BE2C (cell line): ENCODE results near the gene PLEKHF1.

Source experiments
- DNase-seq: peaks from one replicate; pipeline ENCODE4 v3.0.0-alpha.2; 2020
- H3K27me3 ChIP-seq: fragments of 250-450 bp; sonication (Bioruptor Pico); 2 replicates; pipeline ENCODE4 v1.5.1; 2020; ENCODE audit warnings: mild to moderate bottlenecking
- H3K36me3 ChIP-seq: fragments of 250-450 bp; sonication (Bioruptor Pico); 2 replicates; pipeline ENCODE4 v1.5.1; 2020; ENCODE audit warnings: mild to moderate bottlenecking
- H3K4me1 ChIP-seq: fragments of 250-450 bp; sonication (Bioruptor Pico); 2 replicates; pipeline ENCODE4 v1.5.1; 2020
- H3K4me3 ChIP-seq: 2 replicates; pipeline ENCODE4 v1.5.1; 2011; ENCODE audit warnings: low read depth, low read length
- H3K9me3 ChIP-seq: fragments of 250-450 bp; sonication (Bioruptor Pico); 2 replicates; pipeline ENCODE4 v1.5.1; 2020
- TF ChIP-seq, protein P1 (sequence below): IDR thresholded peaks from 2 replicates; pipeline ENCODE4 v1.5.1; 2012; ENCODE audit warnings: mild to moderate bottlenecking, low read depth, low read length

Gene PLEKHF1

DNA sequence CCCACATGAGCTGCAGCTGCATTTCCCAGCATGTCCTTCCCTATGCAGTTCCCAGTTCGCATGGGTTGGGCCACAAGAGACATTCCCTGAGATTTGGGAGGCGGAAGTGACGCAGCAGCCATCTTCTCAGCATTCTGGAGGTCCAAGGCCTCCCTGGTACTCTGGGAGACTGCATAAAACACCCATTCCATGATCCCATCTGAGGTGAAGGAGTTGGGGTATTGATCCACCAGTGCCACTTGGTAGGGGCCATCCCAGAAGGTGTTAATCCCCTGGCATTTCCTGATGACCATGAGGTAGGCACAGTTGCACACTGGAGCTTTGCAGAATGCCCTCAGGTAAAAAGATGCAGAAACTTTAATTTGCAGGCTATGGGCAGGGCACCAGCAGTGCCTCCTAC, 33.8 kb upstream of the PLEKHF1 start:
- H3K27me3 ChIP-seq: no peaks in the 10 kb centered on the region; the same call in 1 of the 2 replicates
- no peaks in the 10 kb centered on the region for H3K9me3 ChIP-seq
- H3K4me1 ChIP-seq: no peaks in the 10 kb centered on the region
- no peaks in the 10 kb centered on the region for H3K36me3 ChIP-seq
- TF ChIP-seq, protein P1, sequence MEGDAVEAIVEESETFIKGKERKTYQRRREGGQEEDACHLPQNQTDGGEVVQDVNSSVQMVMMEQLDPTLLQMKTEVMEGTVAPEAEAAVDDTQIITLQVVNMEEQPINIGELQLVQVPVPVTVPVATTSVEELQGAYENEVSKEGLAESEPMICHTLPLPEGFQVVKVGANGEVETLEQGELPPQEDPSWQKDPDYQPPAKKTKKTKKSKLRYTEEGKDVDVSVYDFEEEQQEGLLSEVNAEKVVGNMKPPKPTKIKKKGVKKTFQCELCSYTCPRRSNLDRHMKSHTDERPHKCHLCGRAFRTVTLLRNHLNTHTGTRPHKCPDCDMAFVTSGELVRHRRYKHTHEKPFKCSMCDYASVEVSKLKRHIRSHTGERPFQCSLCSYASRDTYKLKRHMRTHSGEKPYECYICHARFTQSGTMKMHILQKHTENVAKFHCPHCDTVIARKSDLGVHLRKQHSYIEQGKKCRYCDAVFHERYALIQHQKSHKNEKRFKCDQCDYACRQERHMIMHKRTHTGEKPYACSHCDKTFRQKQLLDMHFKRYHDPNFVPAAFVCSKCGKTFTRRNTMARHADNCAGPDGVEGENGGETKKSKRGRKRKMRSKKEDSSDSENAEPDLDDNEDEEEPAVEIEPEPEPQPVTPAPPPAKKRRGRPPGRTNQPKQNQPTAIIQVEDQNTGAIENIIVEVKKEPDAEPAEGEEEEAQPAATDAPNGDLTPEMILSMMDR: no peak
- no peak overlapping the region for H3K4me3 ChIP-seq
- DNase-seq: no peak

DNA sequence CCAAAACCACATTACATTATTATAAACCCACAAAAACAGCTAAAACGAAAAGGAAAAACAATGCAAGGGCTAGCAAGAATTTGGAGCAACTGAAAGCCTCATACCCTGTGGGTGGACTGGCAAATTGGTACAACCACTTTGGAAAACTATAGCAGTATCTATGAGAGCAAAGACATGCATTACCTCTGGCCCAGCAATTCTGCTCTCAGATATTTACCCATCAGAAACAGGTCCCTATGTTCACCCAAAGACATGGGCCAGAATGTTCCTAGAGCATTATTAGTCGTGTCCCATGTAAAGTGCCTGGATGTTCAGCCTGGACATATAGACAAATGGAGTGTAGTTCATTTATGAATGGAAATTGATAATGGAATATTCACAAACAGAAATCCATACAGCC, 31.3 kb upstream of the PLEKHF1 start:
- H3K4me3 ChIP-seq: no peak overlapping the region
- TF ChIP-seq, protein P1: no peak
- no peaks in the 10 kb centered on the region for H3K4me1 ChIP-seq
- H3K27me3 ChIP-seq: no peaks in the 10 kb centered on the region; the same call in 1 of the 2 replicates
- H3K9me3 ChIP-seq: no peaks in the 10 kb centered on the region
- DNase-seq: no peak
- no peaks in the 10 kb centered on the region for H3K36me3 ChIP-seq

DNA sequence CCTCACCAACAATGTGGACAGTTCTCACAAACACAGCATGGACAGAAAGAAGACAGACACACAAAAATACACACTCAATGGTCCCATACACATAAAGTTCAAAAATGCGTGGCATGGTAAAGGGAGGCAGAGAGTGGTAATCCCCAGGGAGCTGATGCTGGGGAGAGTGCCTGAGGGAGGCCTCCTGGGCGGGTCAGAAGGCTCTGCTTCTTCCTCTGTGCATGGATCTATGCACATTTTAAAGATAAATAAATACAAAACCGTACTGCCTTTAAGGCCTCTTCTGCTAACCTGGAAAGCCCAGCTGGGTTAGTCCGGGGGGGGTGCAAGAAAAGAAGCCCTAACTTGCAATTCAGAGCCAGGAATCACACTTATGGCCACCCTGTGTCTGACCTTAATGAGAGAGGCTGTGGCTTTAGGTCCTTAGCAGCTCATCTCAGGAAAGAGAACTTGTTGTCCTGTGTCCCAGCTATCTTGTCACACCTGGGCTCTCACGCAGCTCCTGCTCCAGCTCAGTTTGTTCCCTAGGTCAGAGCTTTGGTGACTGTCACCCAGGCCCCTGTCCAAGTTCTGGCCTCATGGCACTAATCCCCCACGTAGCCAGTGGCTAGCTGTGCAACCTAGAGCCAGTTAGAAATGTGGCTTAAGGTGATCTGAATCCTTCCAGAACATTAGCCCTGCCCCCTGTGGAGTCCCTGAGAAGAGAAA, 30.7 kb upstream of the PLEKHF1 start:
- no peak for DNase-seq
- Histone ChIP-seq H3K9me3 (no peaks in the 10 kb centered on the region), H3K27me3 (no peaks in the 10 kb centered on the region; the same call in 1 of the 2 replicates), H3K4me1 (no peaks in the 10 kb centered on the region), H3K4me3 (no peak overlapping the region), H3K36me3 (no peaks in the 10 kb centered on the region)
- TF ChIP-seq, protein P1: no peak

DNA sequence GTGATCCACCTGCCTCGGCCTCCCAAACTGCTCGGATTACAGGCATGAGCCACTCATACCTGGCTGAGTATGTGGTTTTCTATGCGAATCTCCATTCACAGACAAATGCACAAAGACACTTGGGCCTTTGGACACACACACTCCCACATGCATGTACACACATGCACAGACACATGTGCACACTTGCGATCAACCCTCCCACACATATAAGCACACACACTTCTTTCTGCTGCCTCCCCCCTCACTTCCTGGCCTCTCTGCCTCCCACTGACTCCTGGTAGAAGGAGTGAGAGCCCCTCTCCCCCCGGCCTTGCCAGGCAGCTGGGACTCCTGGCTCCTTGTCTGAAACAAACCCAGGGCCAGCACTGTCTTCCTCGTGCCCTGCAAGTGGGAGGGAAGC, 29.3 kb upstream of the PLEKHF1 start:
- no peak overlapping the region for H3K4me3 ChIP-seq
- H3K36me3 ChIP-seq: no peaks in the 10 kb centered on the region
- no peaks in the 10 kb centered on the region for H3K4me1 ChIP-seq
- DNase-seq: no peak
- TF ChIP-seq, protein P1: no peak
- H3K9me3 ChIP-seq: no peaks in the 10 kb centered on the region
- 0 out of 2 replicates have a peak, but pooled peaks cover 4% of the 10 kb centered on the region for H3K27me3 ChIP-seq

DNA sequence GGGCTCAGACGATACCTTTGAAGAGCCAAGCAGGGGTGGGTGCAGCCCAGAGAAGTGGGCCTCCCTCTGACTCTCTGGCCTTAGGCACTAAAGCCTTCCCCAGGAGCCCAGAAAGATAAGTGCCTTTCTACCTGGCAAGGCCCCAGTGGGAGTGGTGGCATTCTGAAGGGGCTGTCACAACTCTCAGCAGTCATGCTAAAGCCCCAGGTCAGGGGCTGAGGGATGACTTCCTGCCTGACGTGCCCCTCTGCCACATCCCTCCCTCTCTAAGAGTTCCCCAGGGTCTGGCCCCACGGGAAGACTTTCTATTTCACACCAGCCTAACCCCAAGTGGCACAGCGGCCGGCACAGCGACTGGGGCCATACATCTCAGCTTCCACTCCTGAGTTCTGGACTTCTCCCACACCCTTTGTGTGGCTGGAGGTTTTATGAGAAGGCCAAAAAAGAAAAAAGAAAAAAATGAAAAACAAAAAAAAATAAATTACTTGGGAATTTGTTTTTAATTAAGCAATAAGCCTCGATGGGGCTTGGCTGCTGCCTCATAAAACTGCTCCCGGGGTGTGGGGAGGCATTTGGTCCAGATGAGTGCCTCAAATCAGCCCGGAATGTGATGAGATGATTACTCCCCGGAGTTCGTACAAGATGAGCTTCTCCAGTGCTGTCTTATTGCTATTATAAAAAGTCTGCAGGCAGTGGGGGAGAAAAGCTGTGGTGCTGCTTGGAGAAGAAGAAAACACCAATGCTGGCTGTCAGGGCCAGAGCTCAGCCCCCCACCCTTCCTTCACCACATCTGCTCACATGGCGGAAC, 28.5 kb upstream of the PLEKHF1 start:
- 0 out of 2 replicates have a peak, but pooled peaks cover 4% of the 10 kb centered on the region for H3K27me3 ChIP-seq
- TF ChIP-seq, protein P1: no peak
- no peaks in the 10 kb centered on the region for H3K4me1 ChIP-seq
- no peaks in the 10 kb centered on the region for H3K36me3 ChIP-seq
- no peaks in the 10 kb centered on the region for H3K9me3 ChIP-seq
- no peak overlapping the region for H3K4me3 ChIP-seq
- no peak for DNase-seq

DNA sequence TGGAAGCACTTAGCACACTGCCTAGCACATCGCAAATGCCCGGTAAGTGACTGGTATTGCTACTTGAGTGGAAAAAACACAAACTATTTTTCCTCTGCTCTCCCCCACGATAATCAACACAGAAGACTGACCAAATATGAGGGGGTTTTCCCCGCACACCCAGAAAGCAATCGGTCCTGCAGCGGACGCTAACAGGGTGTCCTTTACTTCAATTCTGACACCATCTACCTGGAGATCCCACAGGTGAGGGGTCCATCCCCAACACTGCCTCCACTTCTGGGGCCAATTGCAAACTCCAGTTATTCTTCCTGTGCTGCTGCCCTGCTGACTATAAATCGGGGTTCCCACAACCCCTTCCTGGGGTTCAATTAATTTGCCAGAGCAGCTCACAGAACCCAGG, 26.2 kb upstream of the PLEKHF1 start:
- TF ChIP-seq, protein P1: no peak
- no peak overlapping the region for H3K4me3 ChIP-seq
- no peaks in the 10 kb centered on the region for H3K4me1 ChIP-seq
- H3K36me3 ChIP-seq: no peaks in the 10 kb centered on the region
- 0 out of 2 replicates have a peak, but pooled peaks cover 4% of the 10 kb centered on the region for H3K27me3 ChIP-seq
- no peaks in the 10 kb centered on the region for H3K9me3 ChIP-seq
- no peak for DNase-seq
